Measurements from ENCODE around the gene LAMTOR1. TPM values are rescaled to one million over a fixed set of nuclear protein-coding genes. Genes with fewer than 3 reads are reported as not detected.

Gene LAMTOR1
- 75.6 and 86.2 TPM in 2 replicates for total RNA-seq

GRCh38 chr11:72102946-72103753, at the start of gene LAMTOR1:
LAMTOR1 (minus strand) TSS chr11:72103297; CDS start chr11:72103224, 73 bp downstream.

GRCh38 chr11:72135473-72135872, 32.4 kb upstream of the LAMTOR1 start, which contains the start of gene FOLR3:
FOLR3 (plus strand) TSS chr11:72135725; CDS start chr11:72135953, 228 bp downstream.

DNA sequence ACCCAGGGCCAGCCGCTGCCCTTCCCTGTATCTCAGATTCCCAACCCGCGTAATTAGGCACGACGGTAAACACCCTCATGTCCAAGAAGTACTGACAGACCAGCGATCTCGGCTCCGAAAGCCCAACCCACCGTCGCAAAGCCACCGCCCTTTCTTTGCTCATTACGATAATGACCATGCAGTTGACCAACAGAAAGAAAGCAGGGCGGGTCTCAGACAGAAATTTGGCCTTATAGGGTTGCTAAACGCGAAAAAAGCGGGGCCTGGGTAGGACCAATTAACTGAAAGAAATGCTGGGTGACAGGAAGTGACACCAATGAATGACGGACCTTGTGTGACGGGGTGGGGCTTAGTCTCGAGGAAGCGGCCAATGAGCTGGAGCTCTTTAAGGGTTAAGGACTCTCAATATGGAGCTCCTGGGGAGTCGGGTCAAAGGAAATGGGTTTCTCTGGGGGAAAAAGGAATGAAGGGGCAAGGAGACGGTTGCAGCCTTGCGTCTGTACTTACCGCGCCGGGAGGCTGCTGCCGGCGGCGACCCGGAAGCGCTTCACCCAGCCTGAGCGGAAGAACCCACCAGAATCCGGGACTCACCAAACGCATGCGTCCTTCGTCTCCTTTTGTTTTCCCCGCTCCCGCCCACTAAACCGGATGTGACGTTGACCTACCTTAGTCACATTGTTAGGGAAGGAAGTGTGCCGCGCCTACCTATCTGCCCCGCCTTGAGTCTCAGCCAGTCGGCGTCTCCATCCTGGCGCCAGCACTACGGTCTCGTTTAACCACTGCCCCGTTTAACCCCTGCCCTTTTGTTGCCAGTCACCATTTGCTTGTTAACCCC, 9.3 kb upstream of the LAMTOR1 start, which contains the start of gene ANAPC15:
ANAPC15 (minus strand) TSS at position 553 of the 835 bp plus-strand sequence. CDS start 1,419 bp downstream, outside the sequence.

DNA sequence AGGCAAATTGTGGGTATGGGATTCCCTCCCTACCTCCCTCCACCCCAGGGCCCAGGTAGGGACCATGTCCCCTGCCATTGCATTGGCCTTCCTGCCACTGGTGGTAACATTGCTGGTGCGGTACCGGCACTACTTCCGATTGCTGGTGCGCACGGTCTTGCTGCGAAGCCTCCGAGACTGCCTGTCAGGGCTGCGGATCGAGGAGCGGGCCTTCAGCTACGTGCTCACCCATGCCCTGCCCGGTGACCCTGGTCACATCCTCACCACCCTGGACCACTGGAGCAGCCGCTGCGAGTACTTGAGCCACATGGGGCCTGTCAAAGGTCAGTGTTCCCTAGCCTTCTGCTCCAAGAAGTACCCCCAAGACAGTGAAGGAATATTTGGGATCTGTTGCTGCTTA, 2.8 kb upstream of the LAMTOR1 start, which contains the start of gene TOMT:
TOMT (plus strand) TSS at position 37 of the 400 bp plus-strand sequence; CDS start at position 65, 28 bp downstream.

GRCh38 chr11:72080326-72081183, 22.5 kb downstream of the LAMTOR1 start, which contains the start of the genes LRRC51 and NUMA1:
LRRC51 (plus strand) TSS chr11:72080850; CDS start chr11:72089084, 8,234 bp downstream.
NUMA1 (minus strand) TSS chr11:72080542; CDS start chr11:72035943, 44,599 bp downstream.

Other genes with a start within 250 kb of the LAMTOR1 start
- gene DEFB131B, start 224.8 kb downstream of the LAMTOR1 start, total RNA-seq = not detected in 2 replicates
- gene XNDC1N, start 174.7 kb downstream of the LAMTOR1 start, total RNA-seq = 5.8 and 7.1 TPM in 2 replicates
- gene RNF121, start 174.3 kb downstream of the LAMTOR1 start, total RNA-seq = 61.6 and 108 TPM in 2 replicates
- 4.9 and 5.6 TPM in 2 replicates for gene IL18BP, start 104.4 kb downstream of the LAMTOR1 start, total RNA-seq
- gene NUMA1, start 22.8 kb downstream of the LAMTOR1 start, total RNA-seq = 121 and 127 TPM in 2 replicates
- gene LRRC51, start 22.4 kb downstream of the LAMTOR1 start, total RNA-seq = 2.7 and 3.3 TPM in 2 replicates
- not detected in 2 replicates for gene TOMT, start 2.6 kb upstream of the LAMTOR1 start, total RNA-seq
- 17.9 and 43.2 TPM in 2 replicates for gene ANAPC15, start 9.4 kb upstream of the LAMTOR1 start, total RNA-seq
- not detected in 2 replicates for gene FOLR3, start 32.4 kb upstream of the LAMTOR1 start, total RNA-seq
- gene FOLR1, start 88.8 kb upstream of the LAMTOR1 start, total RNA-seq = not detected in 2 replicates
- gene FOLR2, start 113.5 kb upstream of the LAMTOR1 start, total RNA-seq = not detected in 2 replicates
- gene INPPL1, start 121.5 kb upstream of the LAMTOR1 start, total RNA-seq = 46.6 and 78.5 TPM in 2 replicates
- gene PHOX2A, start 140.9 kb upstream of the LAMTOR1 start, total RNA-seq = not detected in 2 replicates

Measured in endothelial cell of coronary artery (primary cell).